Smooth muscle cell (in vitro differentiated cells): ENCODE data around the gene GTF2H1. TPM values are rescaled to one million over a fixed set of nuclear protein-coding genes. Genes with fewer than 3 reads are reported as not detected.

Experiments
- DNase-seq: peaks from one replicate; lab custom pipeline; 2025; ENCODE audit not compliant: unreplicated experiment; lab: John Stamatoyannopoulos, UW
- H2AFZ ChIP-seq: fragments of 200-600 bp; sonication (generic); 2 replicates; pipeline ENCODE4 v1.6.0; 2016; ENCODE audit warnings: antibody characterized with exemption, low read depth, mild to moderate bottlenecking
- H3F3A ChIP-seq: fragments of 200-600 bp; sonication (generic); 2 replicates; pipeline ENCODE4 v1.6.0; 2017; ENCODE audit warnings: antibody characterized with exemption, low read depth
- H3K27ac ChIP-seq: fragments of 200-600 bp; sonication (generic); 2 replicates; pipeline ENCODE4 v1.5.1; 2016; ENCODE audit warnings: low read depth, mild to moderate bottlenecking
- H3K27me3 ChIP-seq: fragments of 200-600 bp; sonication (generic); 2 replicates; pipeline ENCODE4 v1.6.1; 2016; ENCODE audit warnings: low read depth, mild to moderate bottlenecking
- H3K36me3 ChIP-seq: fragments of 200-600 bp; sonication (generic); 2 replicates; pipeline ENCODE4 v1.5.1; 2016; ENCODE audit warnings: low read depth
- H3K4me1 ChIP-seq: fragments of 200-600 bp; sonication (generic); 2 replicates; pipeline ENCODE4 v1.5.1; 2016; ENCODE audit warnings: low read depth
- H3K4me2 ChIP-seq: fragments of 200-600 bp; sonication (generic); 2 replicates; pipeline ENCODE4 v1.6.0; 2016; ENCODE audit warnings: mild to moderate bottlenecking
- H3K4me3 ChIP-seq: fragments of 200-600 bp; sonication (generic); 2 replicates; pipeline ENCODE4 v1.5.1; 2016; ENCODE audit warnings: mild to moderate bottlenecking
- H3K79me2 ChIP-seq: fragments of 200-600 bp; sonication (generic); 2 replicates; pipeline ENCODE4 v1.6.0; 2016; ENCODE audit warnings: low read depth, mild to moderate bottlenecking
- H3K9ac ChIP-seq: fragments of 200-600 bp; sonication (generic); 2 replicates; pipeline ENCODE4 v1.6.0; 2016; ENCODE audit warnings: low read depth
- H3K9me3 ChIP-seq: fragments of 200-600 bp; sonication (generic); replicated peaks from 2 replicates; pipeline ENCODE4 v1.5.1; 2016; ENCODE audit warnings: low read depth
- H4K20me1 ChIP-seq: fragments of 200-600 bp; sonication (generic); 2 replicates; pipeline ENCODE4 v1.6.0; 2016; ENCODE audit warnings: low read depth
- WGBS: methylation state at CpG from one replicate; pipeline ENCODE4 v1.1.7; 2016; ENCODE audit warnings: low lambda C conversion rate; 5-methylcytosine and 5-hydroxymethylcytosine counted together
- polyA plus RNA-seq: library from polyadenylated mRNA; unstranded; fragments of >200 nt; fragmentation: Nextera tagmentation; extraction: Ambion mirVana; gene quantifications from 2 replicates; pipeline ENCODE4 v1.2.1, GENCODE V29; 2016
- total RNA-seq: library from RNA; depleted of rRNA; stranded (reverse); fragments of >200 nt; gene quantifications from 2 replicates; pipeline ENCODE4 v1.2.3, GENCODE V29; 2014
- TF ChIP-seq, protein P1 (sequence below): fragments of 200-600 bp; sonication (generic); IDR thresholded peaks from 2 replicates; pipeline ENCODE4 v1.5.1; 2017; ENCODE audit warnings: borderline replicate concordance, mild to moderate bottlenecking, antibody characterized with exemption; ENCODE audit not compliant: insufficient read depth, poor library complexity, severe bottlenecking

GTF2H1 gene
- total and polyA plus RNA-seq, 2 experiments from 2014 or later = 22.0 to 47.2 TPM

DNA sequence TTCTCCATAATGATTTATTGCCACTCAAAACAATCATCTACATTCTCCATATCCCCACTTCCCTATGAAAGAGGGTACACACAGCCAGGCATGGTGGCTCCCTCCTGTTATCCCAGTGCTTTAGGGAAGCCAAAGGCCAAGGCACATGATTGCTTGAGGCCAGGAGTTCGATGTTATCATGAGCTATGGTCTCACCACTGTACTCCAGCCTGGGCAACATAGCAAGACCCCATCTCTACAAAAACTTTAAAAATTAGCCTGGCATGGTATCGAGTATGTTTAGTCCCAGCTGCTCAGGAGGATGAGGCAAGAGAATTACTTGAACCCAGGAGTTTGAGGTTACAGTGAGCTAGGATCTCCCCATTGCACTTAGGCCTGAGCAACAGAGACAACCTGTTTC lies 6.5 kb upstream of the GTF2H1 start:
- Histone ChIP-seq H3K4me3 (no peak overlapping the region), H3K36me3 (no peaks in the 10 kb centered on the region), H3K4me2 (no peak overlapping the region), H2AFZ (no peak overlapping the region), H3K4me1 (peaks cover 7% of the 10 kb centered on the region), H3K27me3 (no peaks in the 10 kb centered on the region), H4K20me1 (no peaks in the 10 kb centered on the region), H3F3A (no peaks in the 10 kb centered on the region), H3K9ac (no peak overlapping the region), H3K9me3 (no peaks in the 10 kb centered on the region), H3K27ac (no peak overlapping the region), H3K79me2 (peaks cover 46% of the 10 kb centered on the region)
- no peak for DNase-seq
- WGBS = 100% methylated on average over 2 of the region's 2 CpGs
- TF ChIP-seq, protein P1, sequence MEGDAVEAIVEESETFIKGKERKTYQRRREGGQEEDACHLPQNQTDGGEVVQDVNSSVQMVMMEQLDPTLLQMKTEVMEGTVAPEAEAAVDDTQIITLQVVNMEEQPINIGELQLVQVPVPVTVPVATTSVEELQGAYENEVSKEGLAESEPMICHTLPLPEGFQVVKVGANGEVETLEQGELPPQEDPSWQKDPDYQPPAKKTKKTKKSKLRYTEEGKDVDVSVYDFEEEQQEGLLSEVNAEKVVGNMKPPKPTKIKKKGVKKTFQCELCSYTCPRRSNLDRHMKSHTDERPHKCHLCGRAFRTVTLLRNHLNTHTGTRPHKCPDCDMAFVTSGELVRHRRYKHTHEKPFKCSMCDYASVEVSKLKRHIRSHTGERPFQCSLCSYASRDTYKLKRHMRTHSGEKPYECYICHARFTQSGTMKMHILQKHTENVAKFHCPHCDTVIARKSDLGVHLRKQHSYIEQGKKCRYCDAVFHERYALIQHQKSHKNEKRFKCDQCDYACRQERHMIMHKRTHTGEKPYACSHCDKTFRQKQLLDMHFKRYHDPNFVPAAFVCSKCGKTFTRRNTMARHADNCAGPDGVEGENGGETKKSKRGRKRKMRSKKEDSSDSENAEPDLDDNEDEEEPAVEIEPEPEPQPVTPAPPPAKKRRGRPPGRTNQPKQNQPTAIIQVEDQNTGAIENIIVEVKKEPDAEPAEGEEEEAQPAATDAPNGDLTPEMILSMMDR = no peak

DNA sequence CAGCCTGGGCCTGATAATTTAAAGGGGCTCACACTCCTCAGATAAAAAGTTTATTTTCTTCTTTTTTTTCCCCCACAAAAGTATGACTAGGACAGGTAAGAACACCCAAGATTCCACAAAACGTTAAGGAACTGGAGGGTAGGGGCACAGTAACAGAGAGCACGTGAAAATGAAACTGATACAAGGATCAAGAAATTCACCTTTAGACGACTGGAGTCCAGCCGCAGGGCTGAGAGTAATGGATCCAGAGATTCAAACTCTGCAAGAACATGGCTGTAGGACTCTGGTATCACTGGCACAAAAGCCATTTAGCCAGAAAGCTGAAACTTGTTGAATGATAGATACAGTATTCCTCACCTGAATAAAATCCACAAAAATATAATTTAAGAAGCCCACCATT lies 4.8 kb upstream of the GTF2H1 start:
- DNase-seq = no peak
- Histone ChIP-seq H4K20me1 (no peaks in the 10 kb centered on the region), H3K4me3 (no peak overlapping the region), H3K27me3 (no peaks in the 10 kb centered on the region), H3K79me2 (peaks cover 52% of the 10 kb centered on the region), H3K9ac (no peak overlapping the region), H3K36me3 (no peaks in the 10 kb centered on the region), H3K4me1 (peaks cover 13% of the 10 kb centered on the region), H2AFZ (no peak overlapping the region), H3K9me3 (no peaks in the 10 kb centered on the region), H3F3A (no peaks in the 10 kb centered on the region), H3K4me2 (no peak overlapping the region), H3K27ac (no peak overlapping the region)
- TF ChIP-seq, protein P1 = no peak
- WGBS = 96% methylated on average over 4 of the region's 4 CpGs

DNA sequence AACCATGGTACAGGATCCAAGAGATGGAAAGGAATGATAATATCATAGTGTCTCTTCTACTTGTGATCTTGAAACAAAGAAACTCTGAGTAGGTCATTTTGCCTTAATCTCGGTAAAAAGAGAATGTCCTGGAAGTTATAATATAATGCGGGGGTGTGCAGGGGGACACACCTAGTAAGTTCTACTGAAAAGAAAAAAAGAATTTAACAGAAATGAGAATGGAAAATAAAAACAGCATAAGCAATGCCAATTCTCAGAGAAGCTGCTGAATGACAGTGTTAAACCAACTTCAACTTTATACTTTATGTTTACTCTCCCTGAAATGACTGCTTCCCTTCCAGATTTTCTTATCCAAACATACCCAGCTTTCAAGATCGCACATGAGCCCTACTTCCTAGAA lies 2.5 kb upstream of the GTF2H1 start:
- H2AFZ ChIP-seq = no peak overlapping the region
- 92% methylated on average over 3 of the region's 3 CpGs for WGBS
- H3K4me3 ChIP-seq = peak overlapping the region; percentile 73
- H3K36me3 ChIP-seq = no peaks in the 10 kb centered on the region
- no peaks in the 10 kb centered on the region for H3K9me3 ChIP-seq
- peak overlapping the region; percentile 100 for H3K4me2 ChIP-seq
- DNase-seq = no peak
- H3F3A ChIP-seq = no peaks in the 10 kb centered on the region
- peaks cover 22% of the 10 kb centered on the region for H3K4me1 ChIP-seq
- H3K27ac ChIP-seq = no peak overlapping the region
- H3K79me2 ChIP-seq = peaks cover 70% of the 10 kb centered on the region
- no peaks in the 10 kb centered on the region for H4K20me1 ChIP-seq
- peak overlapping the region; percentile 19 for H3K9ac ChIP-seq
- TF ChIP-seq, protein P1 = no peak
- no peaks in the 10 kb centered on the region for H3K27me3 ChIP-seq

DNA sequence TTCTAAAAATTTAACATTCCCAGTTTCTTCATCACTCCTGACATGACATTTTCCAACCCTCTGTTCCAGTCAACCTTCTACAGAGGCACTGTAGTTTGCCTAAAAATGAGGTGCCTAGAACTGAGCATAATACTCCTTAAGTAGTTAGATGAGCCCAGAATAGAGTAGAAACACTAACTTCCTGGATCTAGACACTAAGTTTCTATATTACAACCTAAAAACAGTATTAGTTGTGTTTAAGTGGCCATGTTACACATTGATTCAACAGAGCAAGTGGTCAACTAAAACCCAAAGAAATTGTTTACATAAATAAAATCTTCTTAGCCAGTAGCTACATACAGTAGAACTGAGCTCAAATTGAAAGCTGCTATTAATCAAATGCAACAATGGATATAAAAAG lies 1.8 kb upstream of the GTF2H1 start:
- H2AFZ ChIP-seq = no peak overlapping the region
- H3K9ac ChIP-seq = no peak overlapping the region
- no peaks in the 10 kb centered on the region for H4K20me1 ChIP-seq
- H3K27me3 ChIP-seq = no peaks in the 10 kb centered on the region
- TF ChIP-seq, protein P1 = no peak
- peak overlapping the region; percentile 100 for H3K4me2 ChIP-seq
- peaks cover 22% of the 10 kb centered on the region for H3K4me1 ChIP-seq
- no peaks in the 10 kb centered on the region for H3K36me3 ChIP-seq
- DNase-seq = no peak
- H3F3A ChIP-seq = no peaks in the 10 kb centered on the region
- peak overlapping the region; percentile 73 for H3K4me3 ChIP-seq
- H3K9me3 ChIP-seq = no peaks in the 10 kb centered on the region
- H3K27ac ChIP-seq = no peak overlapping the region
- H3K79me2 ChIP-seq = peaks cover 77% of the 10 kb centered on the region
